Esophagus mucosa (tissue), 1 donor: Measurements from ENCODE around the gene ANLN. TPM values are rescaled to one million over a fixed set of nuclear protein-coding genes. Genes with fewer than 3 reads are reported as not detected.
"Not testable (repeated sequence)": the region's sequence is repeated elsewhere in the genome, so short reads cannot be mapped to it uniquely, and the experiment has no call there.

Source experiments
- ATAC-seq: fragments of 200-7000 bp; cut with Tn5 transposase; one replicate; pipeline ENCODE4 v1.9.1; 2020
- total RNA-seq: library from RNA; stranded (reverse); gene quantifications from one replicate; pipeline ENCODE4 v1.2.4, GENCODE V29; 2023
- donor health status: DM: yes; HTN: yes; CAD: no.

Gene ANLN
- total RNA-seq, 1 donor from 2014 or later, result 43.2 TPM

- no peak for ATAC-seq
Measured at GRCh38 chr7:36420307-36420706, 30.6 kb downstream of the ANLN start.

DNA sequence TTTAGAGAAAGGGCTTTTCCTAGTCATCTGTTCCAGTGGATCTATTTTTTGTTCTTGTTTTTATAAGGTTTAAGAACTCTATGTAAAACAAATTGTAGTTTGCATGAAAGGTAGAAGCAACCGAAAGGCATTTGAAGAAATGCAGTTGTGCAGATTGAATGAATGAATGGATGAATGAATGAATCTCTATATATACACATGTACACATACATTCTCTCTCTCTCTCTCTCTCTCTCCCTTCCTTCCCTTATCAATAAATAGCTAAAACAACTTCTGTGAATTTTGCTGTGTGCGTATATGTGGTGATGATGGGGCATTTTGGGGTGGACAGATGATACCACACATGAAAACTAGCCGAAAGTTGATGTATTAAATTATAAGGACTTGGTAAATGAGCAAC is 32.4 kb downstream of the ANLN start:
- no peak for ATAC-seq

DNA sequence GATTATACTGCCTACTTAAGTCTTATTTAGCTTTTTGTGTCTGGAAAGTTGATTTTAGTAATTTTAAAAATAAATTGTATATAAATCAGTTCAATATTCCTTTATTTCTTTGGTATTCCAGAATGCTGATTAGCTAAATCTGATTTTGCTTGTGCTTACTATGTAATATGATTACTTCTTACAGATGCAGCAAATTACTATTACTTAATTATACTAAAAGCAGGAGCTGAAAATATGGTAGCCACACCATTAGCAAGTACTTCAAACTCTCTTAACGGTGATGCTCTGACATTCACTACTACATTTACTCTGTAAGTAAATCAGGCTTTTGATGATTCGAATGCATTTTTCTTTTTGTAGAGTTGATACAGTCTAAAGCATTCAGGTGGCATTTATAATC is 34.0 kb downstream of the ANLN start:
- ATAC-seq, result no peak

DNA sequence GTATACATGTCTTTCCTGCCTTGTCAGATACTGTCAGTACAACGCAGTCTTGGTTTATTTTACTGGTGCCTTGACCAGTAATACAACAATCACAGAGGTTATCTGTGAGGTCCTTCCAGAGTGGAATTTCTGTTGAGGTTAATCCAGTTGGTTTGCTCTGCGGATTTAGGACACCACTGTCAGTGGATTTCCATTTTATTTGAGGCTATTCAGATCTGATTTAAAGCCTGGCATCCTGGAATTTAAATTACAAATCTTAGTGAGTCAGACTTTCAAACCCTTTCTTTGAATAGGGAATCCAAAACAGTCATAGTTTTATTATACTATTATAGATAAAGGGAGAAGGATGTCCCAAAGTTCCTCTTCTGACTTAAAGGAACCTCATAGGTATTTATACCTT is 40.5 kb downstream of the ANLN start:
- ATAC-seq, result no peak

DNA sequence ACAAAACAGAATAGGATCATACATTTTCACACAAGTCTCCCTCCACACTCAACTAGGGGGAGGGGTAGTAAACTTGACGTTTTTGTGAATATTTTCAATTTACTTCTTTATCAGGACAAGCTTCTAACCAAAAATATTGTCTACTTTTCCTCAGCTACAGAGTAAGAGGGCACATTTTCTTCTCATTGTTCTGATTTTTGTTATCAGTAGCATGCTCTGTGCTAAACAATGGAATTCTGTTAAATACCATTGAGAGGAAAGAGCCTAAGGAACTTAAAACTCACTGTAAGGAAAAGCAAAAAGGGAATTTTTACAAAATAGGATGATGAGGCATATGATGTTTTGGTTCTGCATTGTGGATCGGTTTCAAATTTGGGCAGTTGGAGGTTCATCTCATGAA is 41.2 kb downstream of the ANLN start:
- ATAC-seq, result no peak

DNA sequence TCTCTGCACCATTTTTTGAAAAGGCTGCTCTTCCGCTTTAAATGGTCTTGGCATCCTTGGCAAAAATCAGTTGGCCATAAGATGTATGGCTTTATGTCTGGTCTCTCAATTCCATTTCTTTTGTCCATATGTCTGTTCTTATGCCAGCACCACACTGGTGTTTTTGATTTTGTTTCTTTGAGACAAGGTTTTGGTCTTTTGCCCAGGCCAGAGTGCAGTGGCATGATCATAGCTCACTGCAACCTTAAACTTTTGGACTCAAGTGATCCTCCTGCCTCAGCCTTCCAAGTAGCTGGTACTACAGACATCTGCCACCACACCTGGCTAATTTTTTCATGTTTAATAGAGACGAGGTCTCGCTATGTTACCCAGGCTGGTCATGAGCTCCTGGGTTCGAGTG is 48.5 kb downstream of the ANLN start:
- ATAC-seq, result no peak

DNA sequence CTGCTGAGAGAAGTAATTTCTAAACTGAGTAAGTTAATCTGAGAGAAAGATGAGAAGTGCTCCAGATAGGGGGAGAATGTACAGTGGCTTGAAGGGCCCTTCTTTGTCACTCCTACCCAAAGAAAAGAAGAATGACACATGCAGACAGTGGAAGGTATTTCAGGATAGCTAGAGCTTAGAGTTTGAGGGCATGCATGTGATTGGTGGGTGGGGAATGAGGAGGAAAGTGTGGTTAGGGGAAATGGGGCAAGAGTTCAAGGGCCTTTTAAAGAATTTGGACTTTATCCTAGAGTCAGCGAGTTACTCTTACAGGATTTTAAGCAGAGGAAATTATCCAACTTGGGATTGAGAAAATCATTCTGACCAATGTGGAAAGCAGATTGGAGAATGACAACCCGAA is 50.0 kb downstream of the ANLN start:
- ATAC-seq, result no peak

DNA sequence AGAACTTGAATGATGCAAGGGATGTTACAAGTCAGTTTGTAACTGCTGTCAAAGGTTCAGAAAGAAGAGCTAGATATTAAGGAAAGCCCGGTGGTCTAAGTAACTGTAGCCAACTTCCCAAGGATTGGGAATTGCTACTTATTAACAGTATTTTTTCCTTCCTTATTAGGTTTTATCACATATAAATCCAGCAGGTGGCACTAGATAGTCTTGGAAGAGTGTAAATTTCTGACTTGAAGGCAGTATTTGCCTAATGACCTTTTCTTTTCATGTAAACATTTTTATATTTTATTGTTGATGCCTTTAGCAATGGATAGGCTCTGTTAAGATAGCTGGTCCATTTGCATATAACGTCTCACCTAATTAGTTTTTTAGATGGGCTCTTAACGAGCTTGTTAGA is 51.2 kb downstream of the ANLN start:
- no peak for ATAC-seq

GRCh38 chr7:36441344-36442022 is 51.8 kb downstream of the ANLN start:
- no peak for ATAC-seq

DNA sequence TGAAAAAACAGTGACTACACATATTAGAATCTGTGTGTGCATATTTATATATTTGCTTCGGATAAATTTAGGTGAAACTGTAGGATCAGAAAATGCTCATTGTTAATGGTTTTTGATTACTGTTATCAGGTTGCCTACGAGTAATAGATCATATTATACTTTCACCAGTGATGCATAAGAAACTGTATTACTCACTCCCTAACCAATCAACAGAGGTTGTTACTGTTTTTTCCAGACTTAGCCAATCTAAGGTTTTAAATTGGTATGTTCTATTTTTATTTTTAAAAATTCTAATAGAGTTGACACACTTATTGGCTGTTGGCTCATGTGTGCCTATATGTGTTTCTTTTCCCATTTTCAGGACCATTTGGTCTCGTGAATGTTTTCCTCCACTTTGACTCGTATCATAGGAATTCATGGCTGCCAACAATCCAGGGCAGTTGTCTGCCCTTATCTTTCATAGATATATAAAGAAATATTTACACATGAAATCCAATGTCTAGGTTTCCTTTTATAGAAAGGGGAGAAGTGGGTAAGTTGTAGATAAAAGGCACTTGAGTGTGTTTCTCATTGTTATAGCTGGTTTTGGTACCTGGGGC is 59.2 kb downstream of the ANLN start:
- ATAC-seq, result no peak

DNA sequence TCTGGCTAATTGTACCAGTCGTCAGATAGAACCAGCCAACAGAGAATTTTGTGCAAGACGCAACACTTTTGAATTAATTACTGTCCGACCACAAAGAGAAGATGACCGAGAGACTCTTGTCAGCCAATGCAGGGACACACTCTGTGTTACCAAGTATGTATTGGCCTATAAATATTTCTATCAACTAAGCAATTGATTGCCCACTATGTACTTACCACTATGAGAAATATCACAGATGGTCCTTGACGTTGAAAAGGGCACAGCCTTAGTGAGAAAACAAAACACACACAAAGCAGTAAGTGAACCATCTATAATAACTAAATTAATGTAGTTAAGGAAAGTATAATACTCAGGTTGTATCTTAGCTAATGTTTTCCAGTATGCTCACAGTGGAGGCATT is 60.0 kb downstream of the ANLN start:
- ATAC-seq, result no peak

DNA sequence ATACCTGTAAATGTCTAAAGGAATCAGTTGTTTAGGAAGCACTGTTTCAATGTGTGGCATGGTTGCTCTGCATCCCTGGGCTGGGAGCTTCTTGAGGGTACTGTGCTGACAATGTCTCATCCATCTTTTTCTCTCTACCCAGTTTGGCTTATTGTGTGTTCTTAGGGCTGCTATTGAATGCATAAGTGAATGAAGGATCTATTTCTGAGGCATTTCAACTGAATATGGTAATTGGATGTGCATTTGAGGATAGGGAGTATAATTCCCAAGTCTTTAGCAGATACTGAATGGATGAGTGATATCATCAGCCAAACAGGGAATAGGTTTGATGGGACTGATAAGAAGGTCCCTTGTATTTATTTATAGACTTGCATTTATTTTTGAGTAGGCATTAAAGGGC is 64.1 kb downstream of the ANLN start:
- ATAC-seq, result no peak

GRCh38 chr7:36455646-36456045 is 66.0 kb downstream of the ANLN start:
- ATAC-seq, result no peak

GRCh38 chr7:36456138-36456537 is 66.5 kb downstream of the ANLN start:
- ATAC-seq, result no peak

- no peak for ATAC-seq
Measured at GRCh38 chr7:36456548-36456947, 66.9 kb downstream of the ANLN start.

DNA sequence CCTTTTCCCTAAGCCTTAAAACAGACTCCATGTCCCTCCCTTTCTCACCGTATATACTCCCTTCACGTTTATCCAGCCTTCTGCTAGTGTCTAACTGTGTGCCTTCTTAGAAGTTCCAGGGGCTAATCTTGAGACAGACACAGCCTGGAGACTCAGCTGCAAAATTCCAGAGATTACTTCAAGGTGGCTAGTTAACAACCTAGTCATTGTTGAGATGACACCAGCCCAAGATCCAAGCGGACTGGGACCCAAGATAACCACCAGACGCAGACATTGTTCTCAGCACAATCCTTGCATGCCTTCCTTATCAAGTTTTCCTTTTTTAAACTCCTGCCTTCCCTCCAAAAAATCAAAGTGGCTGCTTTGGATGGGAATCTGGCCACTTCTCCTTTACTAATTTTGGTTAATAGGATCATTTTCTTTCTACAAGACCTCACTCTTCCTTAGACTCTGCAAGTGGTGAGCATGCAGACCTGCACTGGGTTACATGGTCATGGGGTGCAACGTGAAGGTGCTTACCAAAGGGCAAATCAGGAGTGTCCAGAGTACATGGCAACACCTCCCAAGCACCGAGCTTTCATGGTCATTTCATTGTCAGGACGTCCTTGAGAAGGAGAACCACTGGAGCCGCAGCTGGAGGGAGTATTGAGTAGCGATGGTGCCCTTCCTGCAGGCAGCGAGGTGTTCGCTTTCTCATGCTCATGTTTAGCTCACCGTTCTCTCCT is 69.7 kb downstream of the ANLN start:
- no peak for ATAC-seq

GRCh38 chr7:36460811-36461429 is 71.3 kb downstream of the ANLN start:
- no peak for ATAC-seq

DNA sequence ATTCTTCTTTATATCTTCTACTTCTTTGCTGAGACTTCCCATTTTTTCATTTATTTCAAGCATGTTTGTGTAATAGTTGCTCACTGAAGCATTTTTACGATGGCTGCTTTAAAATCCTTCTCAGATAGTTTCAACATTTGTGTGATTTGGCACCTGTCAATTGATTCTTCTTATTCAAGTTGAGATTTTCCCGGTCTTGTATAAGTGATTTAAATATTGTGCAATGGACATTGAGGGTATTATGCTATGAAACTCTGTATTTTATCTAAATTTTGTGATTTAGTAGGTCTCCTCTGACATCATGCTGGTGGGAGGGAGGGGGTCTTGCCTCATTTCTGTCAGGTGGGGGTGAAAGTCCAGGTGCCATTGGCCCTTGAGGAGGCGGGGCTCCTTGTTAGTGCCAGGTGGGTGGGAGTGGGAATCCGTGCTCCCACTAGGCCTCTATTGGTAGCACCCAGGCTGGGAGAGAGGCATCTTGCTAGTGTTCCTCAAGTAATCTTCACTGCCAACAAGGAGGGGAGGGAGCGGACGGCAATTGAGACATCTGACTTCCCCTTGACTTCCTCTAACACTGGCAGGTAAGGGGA is 73.0 kb downstream of the ANLN start:
- no peak for ATAC-seq

- ATAC-seq, result no peak
Measured at GRCh38 chr7:36464271-36464670, 74.6 kb downstream of the ANLN start.

- not testable (repeated sequence) for ATAC-seq
Measured at GRCh38 chr7:36466001-36466400, 76.3 kb downstream of the ANLN start.

DNA sequence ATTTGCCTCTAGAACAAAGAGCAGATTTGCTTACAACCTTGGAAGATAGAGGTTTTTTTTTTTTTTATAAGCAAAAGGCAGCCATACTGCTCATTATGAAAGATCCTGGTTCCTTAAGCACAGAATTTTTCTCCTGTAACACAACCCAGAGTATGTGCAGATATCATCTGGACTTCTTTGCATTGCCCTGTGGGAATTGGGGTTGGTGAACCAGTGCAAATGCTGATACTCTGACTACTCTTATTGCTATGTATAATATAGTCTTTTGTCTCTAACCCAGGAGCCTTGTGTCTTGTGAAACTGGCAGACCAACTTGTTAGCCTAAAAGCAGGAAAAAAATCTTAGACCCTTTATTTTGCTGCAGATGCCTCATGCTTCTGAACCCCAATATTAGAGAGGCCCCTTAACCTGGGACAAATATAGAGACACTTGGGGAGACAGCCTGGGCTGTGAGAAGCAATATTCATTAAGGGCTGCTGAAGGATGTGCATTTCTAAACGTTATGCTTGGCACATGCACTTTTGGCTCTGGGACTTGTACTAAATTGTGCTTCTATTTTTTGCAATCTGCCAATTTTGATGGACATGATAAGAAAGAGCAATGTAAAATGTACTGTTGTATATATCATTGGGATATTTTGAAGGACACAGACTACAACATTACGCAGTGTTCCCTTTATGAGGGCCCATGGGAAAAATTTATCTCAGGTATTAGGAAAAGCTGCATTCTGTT is 78.9 kb downstream of the ANLN start:
- ATAC-seq, result no peak

DNA sequence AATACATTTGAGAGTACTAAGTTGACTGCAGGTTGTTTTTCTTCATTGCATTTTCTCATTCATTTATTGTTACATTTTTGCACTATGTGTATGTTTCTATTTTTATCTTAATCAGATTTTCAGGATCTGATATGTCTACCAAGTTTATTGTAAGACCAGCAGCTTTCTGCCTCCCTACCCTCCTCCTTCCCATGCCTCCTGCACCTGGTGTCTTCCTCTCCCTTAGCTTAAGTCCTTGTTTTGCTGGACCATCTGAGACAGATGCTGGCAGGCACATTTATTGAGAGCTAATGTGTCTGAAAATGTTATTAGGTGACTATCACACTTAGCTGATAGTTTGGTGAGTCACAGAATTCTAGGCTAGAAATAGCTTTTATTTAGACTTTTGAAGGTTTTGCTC is 79.6 kb downstream of the ANLN start:
- ATAC-seq, result no peak
